Measurements from ENCODE around the gene FER1L5.

DNA sequence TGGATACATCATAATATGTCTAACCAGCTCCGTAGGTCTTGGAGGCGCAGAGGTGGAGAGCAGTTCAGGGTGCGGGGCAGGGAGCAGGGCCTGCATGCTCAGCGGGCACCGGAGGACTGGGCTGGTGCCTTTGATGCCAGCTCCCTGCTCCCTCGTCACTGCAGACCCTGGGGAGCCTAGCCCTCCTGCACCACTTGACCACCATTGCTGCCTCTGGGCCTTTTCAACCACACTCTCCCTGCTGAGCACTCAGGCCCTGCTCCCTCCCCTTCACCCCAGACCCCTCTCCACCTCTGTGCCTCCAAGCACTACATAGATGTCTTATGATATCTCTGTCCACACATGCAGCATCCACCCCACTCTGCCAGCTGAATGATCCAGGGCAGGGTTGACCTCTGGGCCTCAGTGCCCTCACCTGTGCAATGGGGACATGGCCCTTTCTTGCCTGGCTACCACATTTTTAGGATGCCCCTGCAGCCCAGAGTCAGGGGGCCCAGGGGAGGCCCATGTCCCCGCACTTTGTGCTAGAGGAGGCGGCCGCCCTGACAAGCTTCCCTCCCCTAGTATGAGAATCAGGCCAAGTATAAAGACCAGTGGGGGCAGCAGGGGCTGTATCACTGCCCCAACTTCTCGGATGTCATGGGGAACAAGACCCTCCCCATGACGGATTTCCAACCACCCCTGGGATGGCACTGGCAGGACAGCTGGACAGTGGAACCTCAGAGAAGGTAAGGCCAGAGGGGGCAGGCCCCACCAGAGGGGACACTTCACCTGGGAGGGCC lies 46.3 kb downstream of the FER1L5 start:
- no peak for TF ChIP-seq POLR2AphosphoS5 (IDR thresholded peaks at IDR 0.05)
- no peak for TF ChIP-seq CTCF (IDR thresholded peaks at IDR 0.05)
- no peak for TF ChIP-seq POLR2A (IDR thresholded peaks at IDR 0.05)
